Activated CD4-positive, alpha-beta memory T cell treated with anti-CD3 and anti-CD28 coated beads, Interleukin-2, amount 10 ng/mL, durations not matched to agents 7 days and 5 days (primary cell): Measurements from ENCODE around the gene TNP2. TPM values are rescaled to one million over a fixed set of nuclear protein-coding genes. Genes with fewer than 3 reads are reported as not detected.

Experiments used
- CTCF ChIA-PET: fragments of 350-600 bp; sonication (Branson Sonifier 250); formaldehyde crosslinking; loops from one replicate; lab custom pipeline; 2021; ENCODE audit warnings: antibody characterized with exemption, inconsistent platforms; lab: Charles Lee
- POLR2A ChIA-PET: fragments of 350-600 bp; sonication (Branson Sonifier 250); formaldehyde crosslinking; loops from one replicate; lab custom pipeline; 2021; ENCODE audit warnings: antibody characterized with exemption; lab: Charles Lee
- DNase-seq: peaks from one replicate; pipeline ENCODE4 v3.0.0-alpha.2; 2020
- H3K27ac Mint-ChIP-seq: one replicate; pipeline ENCODE4 v1.8.0; 2021; ENCODE audit warnings: mild to moderate bottlenecking, mixed read lengths
- H3K27me3 Mint-ChIP-seq: one replicate; pipeline ENCODE4 v1.8.0; 2021; ENCODE audit warnings: mixed read lengths
- H3K36me3 Mint-ChIP-seq: one replicate; pipeline ENCODE4 v1.8.0; 2021; ENCODE audit warnings: low read depth, mixed read lengths
- H3K4me1 Mint-ChIP-seq: one replicate; pipeline ENCODE4 v1.8.0; 2021; ENCODE audit warnings: mixed read lengths
- H3K4me3 Mint-ChIP-seq: one replicate; pipeline ENCODE4 v1.8.0; 2021; ENCODE audit warnings: mild to moderate bottlenecking, mixed read lengths
- H3K9me3 Mint-ChIP-seq: one replicate; pipeline ENCODE4 v1.8.0; 2021; ENCODE audit warnings: mixed read lengths
- total RNA-seq, 2 experiments: library from RNA; stranded (reverse); gene quantifications; one replicate each; pipeline ENCODE4 v1.2.3, GENCODE V29; 2021

The TNP2 gene
- total RNA-seq, 2 experiments from 2014 or later: not detected

DNA sequence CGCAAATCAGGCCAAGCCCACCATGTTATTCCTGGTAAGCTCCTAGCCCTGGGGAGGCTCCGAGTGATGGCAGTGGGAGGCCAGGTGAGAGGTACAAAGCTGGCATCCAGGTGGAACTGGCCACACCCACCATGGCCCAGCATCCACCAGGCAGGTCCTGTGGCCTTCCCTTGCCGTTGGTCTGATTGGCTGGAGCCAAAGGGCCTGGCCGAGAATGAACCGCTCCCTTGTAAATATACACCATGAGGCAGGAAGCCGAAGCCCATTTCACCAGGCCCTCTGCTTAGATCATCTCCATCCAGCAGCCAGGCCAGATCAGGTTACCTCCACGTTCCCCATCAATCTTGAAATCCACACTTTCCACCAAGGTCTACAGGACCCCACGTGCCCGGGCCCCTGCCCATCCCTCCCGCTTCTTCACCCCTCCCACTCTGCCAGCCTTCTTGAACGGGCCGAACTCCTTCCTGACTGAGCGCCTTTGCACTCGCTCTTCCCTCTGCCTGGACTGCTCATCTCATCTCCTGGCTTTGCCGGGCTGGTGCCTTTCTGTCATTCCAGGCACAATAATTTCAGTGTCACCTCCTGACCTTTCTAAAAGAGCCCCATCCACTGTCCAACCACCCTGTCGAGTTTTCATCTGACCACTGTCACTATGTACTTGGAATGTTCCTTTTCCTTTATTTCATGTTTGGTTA, 18.9 kb downstream of the TNP2 start:
- Mint-ChIP-seq H3K4me3 (no peak overlapping the region), H3K9me3 (no peaks in the 10 kb centered on the region), H3K36me3 (peaks cover 72% of the 10 kb centered on the region), H3K4me1 (peaks cover 67% of the 10 kb centered on the region), H3K27ac (peak overlapping the region; percentile 32), H3K27me3 (no peaks in the 10 kb centered on the region)
- ChIA-PET CTCF (interaction anchor here (0.6 kb wide), 1 partner anchor 44 kb away, joined by 3 read pairs; no protein-coding TSS in a partner anchor), POLR2A (interaction anchor here (2.5 to 10.1 kb wide), 4 partner anchors 14 to 267 kb away, joined by 6 to 302 read pairs (median 38); no protein-coding TSS in a partner anchor)
- peak; percentile 37 for DNase-seq

DNA sequence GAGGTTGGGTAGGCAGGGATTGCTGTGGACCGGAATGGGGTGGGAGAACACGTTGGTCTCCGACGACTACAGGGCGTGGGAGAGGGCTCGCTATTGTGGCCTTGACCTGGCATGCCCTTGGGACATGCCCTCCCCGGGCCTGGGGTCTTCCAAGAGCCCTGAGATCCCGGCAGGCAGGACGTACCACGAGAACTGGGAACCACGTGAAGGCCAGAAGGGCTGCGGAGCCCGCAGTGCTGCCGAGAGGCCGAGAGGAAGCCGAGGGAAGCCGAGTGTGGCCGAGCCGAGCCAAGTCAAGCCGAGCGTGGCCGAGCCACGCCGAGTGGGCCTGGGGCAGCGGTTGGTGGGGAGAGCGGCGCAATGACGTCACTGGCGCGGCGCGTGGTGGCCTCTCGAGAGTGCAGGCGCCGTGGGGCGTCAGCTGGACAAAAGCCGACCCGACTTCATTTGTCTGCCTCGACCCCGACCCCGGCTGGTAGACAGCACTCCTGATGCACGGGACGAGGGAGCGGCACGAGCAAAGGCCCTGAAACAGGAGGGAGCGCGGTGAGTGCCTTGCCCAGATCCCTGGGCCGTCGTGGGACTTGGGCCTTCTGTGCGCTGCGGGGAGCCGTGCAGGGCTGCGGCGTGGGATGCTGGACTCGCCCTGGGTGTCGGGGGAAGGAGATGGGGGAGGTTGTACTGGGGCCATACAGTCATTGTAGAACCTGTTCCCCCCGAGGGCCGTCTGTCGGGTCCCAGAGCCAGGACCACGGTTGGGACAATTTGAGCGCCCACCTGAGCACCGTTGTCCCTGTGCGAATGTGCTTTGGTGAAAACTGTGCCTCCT, 19.7 kb downstream of the TNP2 start:
- Mint-ChIP-seq H3K27ac (peak overlapping the region; percentile 32), H3K36me3 (peaks cover 64% of the 10 kb centered on the region), H3K4me1 (peaks cover 71% of the 10 kb centered on the region), H3K4me3 (no peak overlapping the region), H3K9me3 (no peaks in the 10 kb centered on the region), H3K27me3 (no peaks in the 10 kb centered on the region)
- peak; percentile 25 for DNase-seq
- CTCF ChIA-PET: interaction anchor here (0.6 kb wide), 1 partner anchor 45 kb away, joined by 3 read pairs; no protein-coding TSS in a partner anchor
- POLR2A ChIA-PET: interaction anchor here (2.5 to 10.1 kb wide), 2 partner anchors 13 to 144 kb away, joined by 6 to 302 read pairs; no protein-coding TSS in a partner anchor

DNA sequence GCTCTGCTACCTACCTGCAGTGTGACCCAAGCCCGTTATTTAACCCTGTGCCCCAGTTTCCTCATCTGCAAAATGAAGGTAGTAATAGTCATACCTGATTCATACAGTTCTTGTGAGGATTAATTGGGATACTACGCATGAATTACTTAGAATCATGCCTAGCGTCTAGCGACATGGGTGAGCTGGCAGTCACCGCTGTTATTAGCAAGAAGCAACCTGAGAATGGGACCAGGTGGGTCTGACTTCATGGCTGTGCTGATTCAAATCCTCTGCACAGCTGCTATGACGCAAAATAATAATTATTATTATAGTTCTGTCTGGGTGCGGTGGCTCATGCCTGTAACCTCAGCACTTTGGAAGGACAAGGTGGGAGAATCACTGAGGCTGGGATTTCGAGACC, 21.0 kb downstream of the TNP2 start:
- Mint-ChIP-seq H3K4me1 (peaks cover 69% of the 10 kb centered on the region), H3K36me3 (peaks cover 51% of the 10 kb centered on the region), H3K27ac (peak overlapping the region; percentile 32), H3K9me3 (no peaks in the 10 kb centered on the region), H3K4me3 (no peak overlapping the region), H3K27me3 (no peaks in the 10 kb centered on the region)
- POLR2A ChIA-PET: interaction anchor here (0.7 to 3.8 kb wide), 15 partner anchors 8 to 276 kb away, joined by 3 to 37 read pairs (median 4); partner anchors contain the start of gene SOCS1
- CTCF ChIA-PET: interaction anchor here (0.6 to 1.6 kb wide), 5 partner anchors 15 to 277 kb away, joined by 3 to 6 read pairs (median 3); no protein-coding TSS in a partner anchor
- no peak for DNase-seq

DNA sequence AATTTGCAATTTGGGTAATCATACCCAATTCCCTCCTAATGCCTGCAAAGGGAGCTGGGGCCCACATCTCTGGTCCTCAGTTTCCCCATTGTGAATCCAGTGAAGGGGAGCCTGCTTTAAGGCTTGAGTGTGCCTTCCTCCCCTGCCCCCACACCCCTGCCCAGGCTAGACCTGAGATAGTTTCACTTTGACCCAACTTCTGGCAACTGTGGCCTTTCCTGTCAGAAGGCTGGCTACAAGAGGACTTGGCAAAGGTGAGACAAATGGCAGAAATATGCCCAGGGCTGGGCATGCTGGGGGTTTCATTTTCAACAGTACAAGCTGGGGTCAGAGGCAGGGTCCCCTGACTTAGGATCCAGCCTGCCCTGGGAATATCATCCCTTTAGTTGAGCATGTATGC, 23.1 kb downstream of the TNP2 start:
- CTCF ChIA-PET: interaction anchor here (0.6 to 1.8 kb wide), 11 partner anchors 10 to 498 kb away, joined by 3 to 5 read pairs (median 4); partner anchors contain the start of gene SOCS1
- no peaks in the 10 kb centered on the region for H3K27me3 Mint-ChIP-seq
- peak overlapping the region; percentile 17 for H3K27ac Mint-ChIP-seq
- H3K4me3 Mint-ChIP-seq: no peak overlapping the region
- POLR2A ChIA-PET: interaction anchor here (0.7 to 3.8 kb wide), 16 partner anchors 9 to 280 kb away, joined by 3 to 37 read pairs (median 4); partner anchors contain the start of gene SOCS1
- peak; percentile 56 for DNase-seq
- H3K4me1 Mint-ChIP-seq: peaks cover 54% of the 10 kb centered on the region
- H3K36me3 Mint-ChIP-seq: peaks cover 32% of the 10 kb centered on the region
- no peaks in the 10 kb centered on the region for H3K9me3 Mint-ChIP-seq

DNA sequence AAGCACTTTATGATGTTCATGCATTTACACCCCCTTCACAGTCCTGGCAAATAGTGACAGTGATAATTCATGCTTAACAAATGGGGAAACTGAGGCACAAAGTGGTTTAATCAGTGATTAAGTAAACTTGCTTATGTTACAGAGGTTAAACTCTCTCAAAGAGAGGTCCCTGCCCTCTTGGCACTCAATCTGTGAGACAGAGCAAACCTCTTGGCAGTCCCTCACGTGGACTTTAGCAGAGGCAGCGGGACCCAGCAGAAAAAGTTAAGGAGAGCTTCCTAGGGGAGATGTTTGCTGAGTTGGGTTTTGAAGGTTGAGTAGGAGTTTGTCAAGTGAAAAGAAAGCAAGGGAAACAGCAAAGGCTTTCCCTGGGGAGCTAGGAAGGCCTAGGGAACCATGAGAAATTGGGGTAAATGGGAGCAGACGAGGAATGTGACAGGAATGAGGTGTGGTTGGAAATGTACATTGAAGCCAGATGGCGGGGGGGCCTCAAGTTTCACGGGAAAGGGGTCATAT, 23.8 kb downstream of the TNP2 start:
- H3K4me1 Mint-ChIP-seq: peaks cover 47% of the 10 kb centered on the region
- H3K27me3 Mint-ChIP-seq: no peaks in the 10 kb centered on the region
- POLR2A ChIA-PET: interaction anchor here (1.1 to 3.8 kb wide), 11 partner anchors 9 to 279 kb away, joined by 3 to 37 read pairs (median 5); partner anchors contain the start of gene SOCS1
- CTCF ChIA-PET: interaction anchor here (1.0 to 1.7 kb wide), 8 partner anchors 10 to 280 kb away, joined by 3 to 5 read pairs (median 4); partner anchors contain the start of gene SOCS1
- DNase-seq: no peak
- no peak overlapping the region for H3K4me3 Mint-ChIP-seq
- H3K36me3 Mint-ChIP-seq: peaks cover 25% of the 10 kb centered on the region
- H3K27ac Mint-ChIP-seq: no peak overlapping the region
- no peaks in the 10 kb centered on the region for H3K9me3 Mint-ChIP-seq

DNA sequence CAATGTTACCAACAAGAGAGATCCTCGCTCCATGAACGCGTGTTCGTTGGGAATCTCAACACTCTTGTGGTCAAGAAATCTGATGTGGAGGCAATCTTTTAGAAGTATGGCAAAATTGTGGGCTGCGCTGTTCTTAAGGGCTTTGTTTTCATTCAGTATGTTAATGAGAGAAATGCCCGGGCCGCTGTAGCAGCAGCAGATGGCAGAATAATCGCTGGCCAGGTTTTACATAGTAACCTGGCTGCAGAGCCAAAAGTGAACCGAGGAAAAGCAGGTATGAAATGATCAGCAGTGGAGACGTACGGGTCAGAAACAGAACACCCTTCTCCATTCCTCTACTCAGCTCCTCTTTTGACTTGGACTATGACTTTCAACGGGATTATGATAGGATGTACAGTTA, 26.5 kb downstream of the TNP2 start:
- DNase-seq: no peak
- Mint-ChIP-seq H3K36me3 (peaks cover 7% of the 10 kb centered on the region), H3K4me1 (peaks cover 32% of the 10 kb centered on the region), H3K27ac (no peak overlapping the region), H3K4me3 (no peak overlapping the region), H3K9me3 (no peaks in the 10 kb centered on the region), H3K27me3 (no peaks in the 10 kb centered on the region)
- ChIA-PET CTCF (interaction anchor here (0.9 to 2.0 kb wide), 3 partner anchors 11 to 20 kb away, joined by 3 to 6 read pairs (median 3); partner anchors contain the start of gene SOCS1), POLR2A (interaction anchor here (1.9 to 15.7 kb wide), 2 partner anchors 10 to 11 kb away, joined by 4 to 302 read pairs; partner anchors contain the start of gene SOCS1)

DNA sequence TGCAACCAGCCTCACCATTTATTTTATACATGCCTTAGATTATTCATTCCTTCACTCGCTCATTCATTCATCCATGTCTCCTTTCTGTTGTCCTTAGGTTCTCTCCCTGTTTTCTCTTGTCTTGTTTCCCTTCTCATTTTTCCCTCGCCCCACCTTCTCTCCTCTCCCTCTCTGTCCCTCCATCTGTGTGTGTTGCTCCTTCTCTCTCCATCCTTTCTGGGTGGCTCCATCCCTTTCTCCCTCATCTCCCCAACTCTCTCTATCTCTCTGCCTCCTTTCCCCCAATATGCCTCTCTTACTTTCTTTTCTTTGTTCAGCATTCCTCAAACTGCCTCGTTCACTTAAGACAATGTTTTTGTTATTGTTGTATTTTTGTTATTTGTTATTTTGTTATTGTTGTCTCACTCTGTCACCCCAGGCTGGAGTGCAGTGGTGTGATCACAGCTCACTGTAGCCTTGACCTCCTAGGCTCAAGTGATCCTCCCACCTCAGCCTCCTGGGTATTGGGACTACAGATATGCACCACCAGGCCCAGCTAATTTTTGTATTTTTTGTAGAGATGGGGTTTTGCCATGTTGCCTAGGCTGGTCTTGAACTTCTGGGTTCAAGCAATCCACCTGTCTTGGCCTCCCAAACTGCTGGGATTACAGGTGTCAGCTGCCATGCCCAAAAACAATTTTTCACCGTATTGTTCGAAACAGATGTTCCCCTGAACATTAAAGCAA, 27.5 kb downstream of the TNP2 start:
- Mint-ChIP-seq H3K27me3 (no peaks in the 10 kb centered on the region), H3K36me3 (peaks cover under 1% of the 10 kb centered on the region), H3K4me3 (no peak overlapping the region)

DNA sequence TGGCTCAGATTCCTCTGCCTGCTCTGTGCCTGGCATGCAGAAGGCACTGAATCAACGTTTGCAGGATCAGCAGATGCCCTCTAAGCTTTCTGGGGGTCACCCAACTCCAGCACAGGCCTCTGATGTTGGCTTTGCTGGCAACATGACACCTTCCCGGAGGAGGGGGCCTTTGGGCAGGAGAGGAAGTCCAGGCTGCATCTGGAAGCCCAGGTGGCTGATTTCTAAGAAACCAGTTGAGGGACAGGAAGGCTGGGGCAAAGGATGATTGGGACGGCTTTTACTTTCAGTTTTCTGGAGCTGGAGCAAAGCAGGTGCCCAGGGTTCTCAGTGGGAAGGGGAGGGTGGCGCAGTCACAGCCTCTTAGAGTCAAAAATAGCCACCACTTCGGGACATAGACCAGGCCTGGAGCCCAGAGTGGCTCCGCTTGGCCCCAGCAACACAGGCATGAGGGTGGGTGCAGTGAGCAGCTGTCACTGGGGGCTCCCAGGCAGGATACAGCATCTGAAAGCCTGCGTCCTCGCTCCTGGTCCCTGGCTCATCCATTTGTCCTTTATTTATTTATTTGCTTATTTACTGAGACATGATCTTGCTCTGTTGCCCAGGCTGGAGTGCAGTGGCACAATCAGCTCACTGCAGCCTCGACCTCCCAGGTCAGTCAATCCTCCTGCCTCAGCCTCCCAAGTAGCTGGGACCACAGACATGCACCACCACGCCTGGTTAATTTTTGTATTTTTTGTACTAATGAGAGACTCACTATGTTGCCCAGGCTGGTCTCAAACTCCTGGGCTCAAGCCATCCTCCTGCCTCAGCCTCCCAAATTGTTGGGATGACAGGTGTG, 28.3 kb downstream of the TNP2 start:
- Mint-ChIP-seq H3K9me3 (no peaks in the 10 kb centered on the region), H3K4me1 (peaks cover 29% of the 10 kb centered on the region), H3K27me3 (no peaks in the 10 kb centered on the region), H3K36me3 (no peaks in the 10 kb centered on the region), H3K4me3 (peak overlapping the region; percentile 38), H3K27ac (no peak overlapping the region)
- CTCF ChIA-PET: interaction anchor here (0.8 to 2.0 kb wide), 5 partner anchors 12 to 269 kb away, joined by 3 to 6 read pairs (median 4); no protein-coding TSS in a partner anchor
- DNase-seq: peak; percentile 46
- POLR2A ChIA-PET: interaction anchor here (1.0 to 15.7 kb wide), 6 partner anchors 13 to 275 kb away, joined by 3 to 302 read pairs (median 7); partner anchors contain the start of gene SOCS1

More for the DNA sequence above, 27.5 kb downstream of the TNP2 start:
- Mint-ChIP-seq H3K27ac (no peak overlapping the region), H3K9me3 (no peaks in the 10 kb centered on the region), H3K4me1 (peaks cover 32% of the 10 kb centered on the region)
- POLR2A ChIA-PET: interaction anchor here (1.0 to 15.7 kb wide), 7 partner anchors 9 to 275 kb away, joined by 3 to 302 read pairs (median 6); partner anchors contain the start of gene SOCS1
- CTCF ChIA-PET: interaction anchor here (0.9 to 2.0 kb wide), 4 partner anchors 14 to 259 kb away, joined by 3 to 6 read pairs (median 4); partner anchors contain the start of gene SOCS1
- DNase-seq: no peak

DNA sequence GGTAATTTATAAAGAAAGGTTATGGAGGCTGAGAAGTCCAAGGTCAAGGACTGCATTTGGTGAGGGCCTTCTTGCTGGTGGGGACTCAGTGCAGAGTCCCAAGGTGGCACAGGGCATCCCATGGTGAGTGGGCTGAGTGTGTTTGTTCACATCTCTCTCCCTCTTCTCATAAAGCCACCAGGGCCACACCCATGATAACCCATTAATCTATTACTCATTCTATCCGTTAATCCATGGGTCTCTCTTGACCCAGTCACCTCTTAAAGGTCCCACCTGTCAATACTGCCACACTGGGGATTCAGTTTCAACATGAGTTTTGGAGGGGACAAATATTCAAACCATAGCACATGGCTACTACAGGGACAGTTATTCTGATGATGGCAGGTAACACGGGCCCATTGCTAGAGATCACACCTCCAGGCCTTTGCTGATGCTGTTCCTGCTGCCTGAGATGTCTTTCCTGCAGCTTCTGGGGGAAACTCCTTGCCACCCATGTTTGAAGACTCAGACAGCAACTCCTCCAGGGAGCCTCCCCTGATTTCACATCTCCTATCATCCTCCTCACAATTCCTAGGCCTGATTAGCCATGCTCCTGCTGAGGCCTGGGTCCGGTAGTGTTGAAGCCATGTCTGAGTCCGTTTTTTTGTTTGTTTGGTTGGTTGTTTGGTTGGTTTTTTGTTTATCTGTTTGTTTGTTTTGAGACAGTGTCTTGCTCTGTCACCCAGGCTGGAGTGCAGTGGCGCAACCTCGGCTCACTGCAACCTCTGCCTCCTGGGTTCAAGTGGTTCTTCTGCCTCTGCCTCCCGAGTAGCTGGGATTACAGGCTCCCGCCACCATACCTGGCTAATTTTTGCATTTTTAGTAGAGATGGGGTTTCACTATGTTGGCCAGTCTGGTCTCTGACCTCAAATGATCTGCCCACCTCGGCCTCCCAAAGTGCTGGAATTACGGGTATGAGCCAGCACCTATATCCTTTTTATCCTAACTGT, 29.2 kb downstream of the TNP2 start:
- H3K27ac Mint-ChIP-seq: no peak overlapping the region
- CTCF ChIA-PET: interaction anchor here (0.8 to 1.2 kb wide), 3 partner anchors 13 to 269 kb away, joined by 3 to 5 read pairs (median 4); no protein-coding TSS in a partner anchor

More for the DNA sequence above, 29.2 kb downstream of the TNP2 start:
- peak overlapping the region; percentile 11 for H3K4me3 Mint-ChIP-seq
- H3K9me3 Mint-ChIP-seq: no peaks in the 10 kb centered on the region
- peaks cover 28% of the 10 kb centered on the region for H3K4me1 Mint-ChIP-seq
- POLR2A ChIA-PET: interaction anchor here (1.8 to 15.7 kb wide), 4 partner anchors 14 to 188 kb away, joined by 6 to 302 read pairs (median 19); partner anchors contain the start of gene SOCS1
- no peak for DNase-seq
- H3K27me3 Mint-ChIP-seq: no peaks in the 10 kb centered on the region
- no peaks in the 10 kb centered on the region for H3K36me3 Mint-ChIP-seq
